ENCODE results near the gene BOK. TPM values are rescaled to one million over a fixed set of nuclear protein-coding genes. Genes with fewer than 3 reads are reported as not detected.

BOK gene
- total and polyA plus RNA-seq, 2 of the 13 experiments (the other 11 are each of a cell fraction or from before 2014, with no cell fraction given): 35.5 to 39.2 TPM

GRCh38 chr2:241550616-241551580, 7.6 kb upstream of the BOK start (continued):
- TF ChIP-seq ZNF615 (CRISPR knock-in tag; IDR thresholded peaks at IDR 0.05; ENCODE audit: borderline replicate concordance): no peak
- 0 out of 2 replicates have a peak, but pooled peaks have one; percentile 24 for TF ChIP-seq SP4 (CRISPR knock-in tag; IDR thresholded peaks at IDR 0.05)
- peak; percentile 31; the same call in 1 of the 2 replicates for TF ChIP-seq GATAD2A (CRISPR knock-in tag; IDR thresholded peaks at IDR 0.05)
- 0 out of 2 replicates have a peak, but pooled peaks have one; percentile 8 for TF ChIP-seq ZNF274 (CRISPR knock-in tag; IDR thresholded peaks at IDR 0.05)
- 0 out of 2 replicates have a peak, but pooled peaks have one; percentile 40 for TF ChIP-seq ZNF510 (CRISPR knock-in tag; IDR thresholded peaks at IDR 0.05; ENCODE audit: low read depth)
- TF ChIP-seq, protein P1, sequence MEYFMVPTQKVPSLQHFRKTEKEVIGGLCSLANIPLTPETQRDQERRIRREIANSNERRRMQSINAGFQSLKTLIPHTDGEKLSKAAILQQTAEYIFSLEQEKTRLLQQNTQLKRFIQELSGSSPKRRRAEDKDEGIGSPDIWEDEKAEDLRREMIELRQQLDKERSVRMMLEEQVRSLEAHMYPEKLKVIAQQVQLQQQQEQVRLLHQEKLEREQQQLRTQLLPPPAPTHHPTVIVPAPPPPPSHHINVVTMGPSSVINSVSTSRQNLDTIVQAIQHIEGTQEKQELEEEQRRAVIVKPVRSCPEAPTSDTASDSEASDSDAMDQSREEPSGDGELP (IDR thresholded peaks at IDR 0.05; ENCODE audit: borderline replicate concordance, low read depth): peak; percentile 4; the same call in 1 of the 2 replicates
- 0 out of 2 replicates have a peak, but pooled peaks have one; percentile 12 for TF ChIP-seq ZNF768 (CRISPR knock-in tag; IDR thresholded peaks at IDR 0.05)
- TF ChIP-seq BHLHE40 (IDR thresholded peaks at IDR 0.05; ENCODE audit: low read length): 0 out of 2 replicates have a peak, but pooled peaks have one; percentile 12
- TF ChIP-seq, protein P2, sequence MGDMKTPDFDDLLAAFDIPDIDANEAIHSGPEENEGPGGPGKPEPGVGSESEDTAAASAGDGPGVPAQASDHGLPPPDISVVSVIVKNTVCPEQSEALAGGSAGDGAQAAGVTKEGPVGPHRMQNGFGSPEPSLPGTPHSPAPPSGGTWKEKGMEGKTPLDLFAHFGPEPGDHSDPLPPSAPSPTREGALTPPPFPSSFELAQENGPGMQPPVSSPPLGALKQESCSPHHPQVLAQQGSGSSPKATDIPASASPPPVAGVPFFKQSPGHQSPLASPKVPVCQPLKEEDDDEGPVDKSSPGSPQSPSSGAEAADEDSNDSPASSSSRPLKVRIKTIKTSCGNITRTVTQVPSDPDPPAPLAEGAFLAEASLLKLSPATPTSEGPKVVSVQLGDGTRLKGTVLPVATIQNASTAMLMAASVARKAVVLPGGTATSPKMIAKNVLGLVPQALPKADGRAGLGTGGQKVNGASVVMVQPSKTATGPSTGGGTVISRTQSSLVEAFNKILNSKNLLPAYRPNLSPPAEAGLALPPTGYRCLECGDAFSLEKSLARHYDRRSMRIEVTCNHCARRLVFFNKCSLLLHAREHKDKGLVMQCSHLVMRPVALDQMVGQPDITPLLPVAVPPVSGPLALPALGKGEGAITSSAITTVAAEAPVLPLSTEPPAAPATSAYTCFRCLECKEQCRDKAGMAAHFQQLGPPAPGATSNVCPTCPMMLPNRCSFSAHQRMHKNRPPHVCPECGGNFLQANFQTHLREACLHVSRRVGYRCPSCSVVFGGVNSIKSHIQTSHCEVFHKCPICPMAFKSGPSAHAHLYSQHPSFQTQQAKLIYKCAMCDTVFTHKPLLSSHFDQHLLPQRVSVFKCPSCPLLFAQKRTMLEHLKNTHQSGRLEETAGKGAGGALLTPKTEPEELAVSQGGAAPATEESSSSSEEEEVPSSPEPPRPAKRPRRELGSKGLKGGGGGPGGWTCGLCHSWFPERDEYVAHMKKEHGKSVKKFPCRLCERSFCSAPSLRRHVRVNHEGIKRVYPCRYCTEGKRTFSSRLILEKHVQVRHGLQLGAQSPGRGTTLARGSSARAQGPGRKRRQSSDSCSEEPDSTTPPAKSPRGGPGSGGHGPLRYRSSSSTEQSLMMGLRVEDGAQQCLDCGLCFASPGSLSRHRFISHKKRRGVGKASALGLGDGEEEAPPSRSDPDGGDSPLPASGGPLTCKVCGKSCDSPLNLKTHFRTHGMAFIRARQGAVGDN (CRISPR knock-in tag; IDR thresholded peaks at IDR 0.05): peak; percentile 42
- peak; percentile 37; the same call in 1 of the 2 replicates for TF ChIP-seq PATZ1 (CRISPR knock-in tag; IDR thresholded peaks at IDR 0.05)
- no peak for TF ChIP-seq HNRNPK (IDR thresholded peaks at IDR 0.05; ENCODE audit: low read depth, low read length, poor library complexity, severe bottlenecking)
- TF ChIP-seq, protein P3, sequence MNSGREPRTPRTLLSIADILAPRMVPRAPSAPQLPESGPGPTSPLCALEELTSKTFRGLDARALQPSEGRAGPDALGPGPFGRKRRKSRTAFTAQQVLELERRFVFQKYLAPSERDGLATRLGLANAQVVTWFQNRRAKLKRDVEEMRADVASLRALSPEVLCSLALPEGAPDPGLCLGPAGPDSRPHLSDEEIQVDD (CRISPR knock-in tag; IDR thresholded peaks at IDR 0.05; ENCODE audit: borderline replicate concordance): no peak
- TF ChIP-seq ZNF501 (CRISPR knock-in tag; IDR thresholded peaks at IDR 0.05): 0 out of 2 replicates have a peak, but pooled peaks have one; percentile 30
- peak; percentile 70; the same call in 1 of the 2 replicates for TF ChIP-seq ZFP91 (CRISPR knock-in tag; IDR thresholded peaks at IDR 0.05; ENCODE audit: borderline replicate concordance)
- TF ChIP-seq ZNF776 (CRISPR knock-in tag; IDR thresholded peaks at IDR 0.05): no peak
- no peak for TF ChIP-seq ZNF619 (CRISPR knock-in tag; IDR thresholded peaks at IDR 0.05)
